ENCODE results near the gene MBD5. TPM values are rescaled to one million over a fixed set of nuclear protein-coding genes. Genes with fewer than 3 reads are reported as not detected.

The MBD5 gene
- total RNA-seq, 1 experiment from 2014 or later, result 33.7 TPM

DNA sequence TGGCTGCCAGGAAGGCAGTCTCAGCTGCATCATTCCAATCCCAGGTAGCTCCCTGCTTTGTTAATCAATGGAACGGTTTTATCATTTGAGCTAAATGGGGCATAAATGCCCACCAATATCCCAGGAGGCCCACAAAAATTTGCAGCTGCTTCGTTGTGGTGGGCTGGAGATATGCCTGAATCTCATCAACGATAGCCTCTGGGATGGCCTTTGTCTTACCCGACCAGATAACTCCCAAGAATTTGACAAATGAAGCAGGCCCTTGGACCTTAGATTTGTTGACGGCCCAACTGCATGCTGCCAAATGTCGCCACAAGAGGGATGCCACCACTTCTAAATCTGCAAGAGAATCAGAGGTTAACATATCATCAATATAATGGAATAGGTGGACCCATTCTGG is 236.4 kb downstream of the MBD5 start:
- H3K9me3 Mint-ChIP-seq, result peaks cover 60% of the 10 kb centered on the region
- H3K4me1 Mint-ChIP-seq, result no peaks in the 10 kb centered on the region
- no peak overlapping the region for H3K27ac Mint-ChIP-seq
- ATAC-seq (no peak), DNase-seq (ENCODE audit: low spot score) (no peak)
- H3K27me3 Mint-ChIP-seq (ENCODE audit: low read depth), result no peaks in the 10 kb centered on the region
- peaks cover 69% of the 10 kb centered on the region for H3K36me3 Mint-ChIP-seq
- no peak overlapping the region for H3K4me3 Mint-ChIP-seq
- ChIA-PET POLR2A (no interaction called here), CTCF (interaction anchor here (1.6 kb wide), 1 partner anchor 252 kb away, joined by 7 read pairs; no protein-coding TSS in a partner anchor)
- no peak for TF ChIP-seq JUN (CRISPR knock-in tag; IDR thresholded peaks at IDR 0.05)
- no peak for TF ChIP-seq TP53 (CRISPR knock-in tag; IDR thresholded peaks at IDR 0.05)
- no peak for TF ChIP-seq E2F4 (CRISPR knock-in tag; IDR thresholded peaks at IDR 0.05; ENCODE audit: borderline replicate concordance, low read depth)
- no peak for TF ChIP-seq ZNF532 (CRISPR knock-in tag; IDR thresholded peaks at IDR 0.05; ENCODE audit: borderline replicate concordance)
- no peak for TF ChIP-seq ZNF423 (CRISPR knock-in tag; IDR thresholded peaks at IDR 0.05)
- TF ChIP-seq IRF1 (CRISPR knock-in tag; IDR thresholded peaks at IDR 0.05), result no peak
- TF ChIP-seq TEAD1 (CRISPR knock-in tag; IDR thresholded peaks at IDR 0.05), result no peak
- TF ChIP-seq GRHL2 (CRISPR knock-in tag; IDR thresholded peaks at IDR 0.05; ENCODE audit: insufficient replicate concordance, severe bottlenecking), result no peak
- TF ChIP-seq SMAD3 (CRISPR knock-in tag; IDR thresholded peaks at IDR 0.05; ENCODE audit: borderline replicate concordance), result no peak
- TF ChIP-seq, protein P1, sequence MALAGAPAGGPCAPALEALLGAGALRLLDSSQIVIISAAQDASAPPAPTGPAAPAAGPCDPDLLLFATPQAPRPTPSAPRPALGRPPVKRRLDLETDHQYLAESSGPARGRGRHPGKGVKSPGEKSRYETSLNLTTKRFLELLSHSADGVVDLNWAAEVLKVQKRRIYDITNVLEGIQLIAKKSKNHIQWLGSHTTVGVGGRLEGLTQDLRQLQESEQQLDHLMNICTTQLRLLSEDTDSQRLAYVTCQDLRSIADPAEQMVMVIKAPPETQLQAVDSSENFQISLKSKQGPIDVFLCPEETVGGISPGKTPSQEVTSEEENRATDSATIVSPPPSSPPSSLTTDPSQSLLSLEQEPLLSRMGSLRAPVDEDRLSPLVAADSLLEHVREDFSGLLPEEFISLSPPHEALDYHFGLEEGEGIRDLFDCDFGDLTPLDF (CRISPR knock-in tag; IDR thresholded peaks at IDR 0.05), result no peak
- no peak for TF ChIP-seq MXD4 (CRISPR knock-in tag; IDR thresholded peaks at IDR 0.05; ENCODE audit: borderline replicate concordance)
- TF ChIP-seq, protein P2, sequence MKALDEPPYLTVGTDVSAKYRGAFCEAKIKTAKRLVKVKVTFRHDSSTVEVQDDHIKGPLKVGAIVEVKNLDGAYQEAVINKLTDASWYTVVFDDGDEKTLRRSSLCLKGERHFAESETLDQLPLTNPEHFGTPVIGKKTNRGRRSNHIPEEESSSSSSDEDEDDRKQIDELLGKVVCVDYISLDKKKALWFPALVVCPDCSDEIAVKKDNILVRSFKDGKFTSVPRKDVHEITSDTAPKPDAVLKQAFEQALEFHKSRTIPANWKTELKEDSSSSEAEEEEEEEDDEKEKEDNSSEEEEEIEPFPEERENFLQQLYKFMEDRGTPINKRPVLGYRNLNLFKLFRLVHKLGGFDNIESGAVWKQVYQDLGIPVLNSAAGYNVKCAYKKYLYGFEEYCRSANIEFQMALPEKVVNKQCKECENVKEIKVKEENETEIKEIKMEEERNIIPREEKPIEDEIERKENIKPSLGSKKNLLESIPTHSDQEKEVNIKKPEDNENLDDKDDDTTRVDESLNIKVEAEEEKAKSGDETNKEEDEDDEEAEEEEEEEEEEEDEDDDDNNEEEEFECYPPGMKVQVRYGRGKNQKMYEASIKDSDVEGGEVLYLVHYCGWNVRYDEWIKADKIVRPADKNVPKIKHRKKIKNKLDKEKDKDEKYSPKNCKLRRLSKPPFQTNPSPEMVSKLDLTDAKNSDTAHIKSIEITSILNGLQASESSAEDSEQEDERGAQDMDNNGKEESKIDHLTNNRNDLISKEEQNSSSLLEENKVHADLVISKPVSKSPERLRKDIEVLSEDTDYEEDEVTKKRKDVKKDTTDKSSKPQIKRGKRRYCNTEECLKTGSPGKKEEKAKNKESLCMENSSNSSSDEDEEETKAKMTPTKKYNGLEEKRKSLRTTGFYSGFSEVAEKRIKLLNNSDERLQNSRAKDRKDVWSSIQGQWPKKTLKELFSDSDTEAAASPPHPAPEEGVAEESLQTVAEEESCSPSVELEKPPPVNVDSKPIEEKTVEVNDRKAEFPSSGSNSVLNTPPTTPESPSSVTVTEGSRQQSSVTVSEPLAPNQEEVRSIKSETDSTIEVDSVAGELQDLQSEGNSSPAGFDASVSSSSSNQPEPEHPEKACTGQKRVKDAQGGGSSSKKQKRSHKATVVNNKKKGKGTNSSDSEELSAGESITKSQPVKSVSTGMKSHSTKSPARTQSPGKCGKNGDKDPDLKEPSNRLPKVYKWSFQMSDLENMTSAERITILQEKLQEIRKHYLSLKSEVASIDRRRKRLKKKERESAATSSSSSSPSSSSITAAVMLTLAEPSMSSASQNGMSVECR (CRISPR knock-in tag; IDR thresholded peaks at IDR 0.05; ENCODE audit: borderline replicate concordance), result no peak
- TF ChIP-seq CBFB (CRISPR knock-in tag; IDR thresholded peaks at IDR 0.05; ENCODE audit: low read depth), result no peak
- TF ChIP-seq, protein P3, sequence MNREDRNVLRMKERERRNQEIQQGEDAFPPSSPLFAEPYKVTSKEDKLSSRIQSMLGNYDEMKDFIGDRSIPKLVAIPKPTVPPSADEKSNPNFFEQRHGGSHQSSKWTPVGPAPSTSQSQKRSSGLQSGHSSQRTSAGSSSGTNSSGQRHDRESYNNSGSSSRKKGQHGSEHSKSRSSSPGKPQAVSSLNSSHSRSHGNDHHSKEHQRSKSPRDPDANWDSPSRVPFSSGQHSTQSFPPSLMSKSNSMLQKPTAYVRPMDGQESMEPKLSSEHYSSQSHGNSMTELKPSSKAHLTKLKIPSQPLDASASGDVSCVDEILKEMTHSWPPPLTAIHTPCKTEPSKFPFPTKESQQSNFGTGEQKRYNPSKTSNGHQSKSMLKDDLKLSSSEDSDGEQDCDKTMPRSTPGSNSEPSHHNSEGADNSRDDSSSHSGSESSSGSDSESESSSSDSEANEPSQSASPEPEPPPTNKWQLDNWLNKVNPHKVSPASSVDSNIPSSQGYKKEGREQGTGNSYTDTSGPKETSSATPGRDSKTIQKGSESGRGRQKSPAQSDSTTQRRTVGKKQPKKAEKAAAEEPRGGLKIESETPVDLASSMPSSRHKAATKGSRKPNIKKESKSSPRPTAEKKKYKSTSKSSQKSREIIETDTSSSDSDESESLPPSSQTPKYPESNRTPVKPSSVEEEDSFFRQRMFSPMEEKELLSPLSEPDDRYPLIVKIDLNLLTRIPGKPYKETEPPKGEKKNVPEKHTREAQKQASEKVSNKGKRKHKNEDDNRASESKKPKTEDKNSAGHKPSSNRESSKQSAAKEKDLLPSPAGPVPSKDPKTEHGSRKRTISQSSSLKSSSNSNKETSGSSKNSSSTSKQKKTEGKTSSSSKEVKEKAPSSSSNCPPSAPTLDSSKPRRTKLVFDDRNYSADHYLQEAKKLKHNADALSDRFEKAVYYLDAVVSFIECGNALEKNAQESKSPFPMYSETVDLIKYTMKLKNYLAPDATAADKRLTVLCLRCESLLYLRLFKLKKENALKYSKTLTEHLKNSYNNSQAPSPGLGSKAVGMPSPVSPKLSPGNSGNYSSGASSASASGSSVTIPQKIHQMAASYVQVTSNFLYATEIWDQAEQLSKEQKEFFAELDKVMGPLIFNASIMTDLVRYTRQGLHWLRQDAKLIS (CRISPR knock-in tag; IDR thresholded peaks at IDR 0.05; ENCODE audit: borderline replicate concordance), result no peak
- no peak for TF ChIP-seq GABPB1 (CRISPR knock-in tag; IDR thresholded peaks at IDR 0.05)
- no peak for TF ChIP-seq ZNF512 (CRISPR knock-in tag; IDR thresholded peaks at IDR 0.05; ENCODE audit: borderline replicate concordance)
- no peak for TF ChIP-seq FOXP1 (CRISPR knock-in tag; IDR thresholded peaks at IDR 0.05; ENCODE audit: borderline replicate concordance)
